Measurements from ENCODE around the gene RBMS3.

DNA sequence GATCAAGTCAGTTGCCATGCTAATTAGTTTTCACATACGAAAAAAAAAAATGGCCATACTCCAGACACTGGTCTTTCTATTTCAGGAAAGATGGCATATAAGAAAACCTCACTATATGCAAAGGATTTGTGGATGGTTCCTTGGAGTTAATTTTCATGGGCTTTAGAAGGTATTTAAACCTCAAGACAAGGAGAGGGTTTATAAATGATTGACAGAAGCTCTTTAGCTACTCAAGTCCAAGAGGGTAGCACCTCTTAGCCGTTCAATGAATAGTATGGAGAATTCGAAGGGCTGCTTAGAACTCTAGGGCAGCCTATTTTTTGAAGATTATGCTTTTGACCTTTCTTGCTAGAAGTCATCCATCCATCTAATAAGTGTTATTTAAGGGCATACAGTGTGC, 41.7 kb downstream of the RBMS3 start:
- TF ChIP-seq CTCF (conservative IDR thresholded peaks at IDR 0.05 in 1 of 2, IDR thresholded peaks at IDR 0.05 in 1 of 2; ENCODE audit: low read depth in 1 of 2, low read length in 2 of 2) (no peak), EZH2 (IDR thresholded peaks at IDR 0.05; ENCODE audit: low read length, missing control alignments) (no peak)
